ENCODE measurements around the gene EEF1AKMT2. TPM values are rescaled to one million over a fixed set of nuclear protein-coding genes. Genes with fewer than 3 reads are reported as not detected.
"Not testable (repeated sequence)": the region's sequence is repeated elsewhere in the genome, so short reads cannot be mapped to it uniquely, and the experiment has no call there.

The EEF1AKMT2 gene
- polyA plus RNA-seq, 1 donor: 21.1 TPM

- H3K9me3 ChIP-seq (ENCODE audit: control insufficient read depth, low read depth, low read length): no peaks in the 10 kb centered on the region
- no peaks in the 10 kb centered on the region for H3K4me1 ChIP-seq (ENCODE audit: control insufficient read depth, insufficient read depth, low read length)
- no peaks in the 10 kb centered on the region for H3K27me3 ChIP-seq (ENCODE audit: control insufficient read depth, insufficient read depth, low read length)
- 86% methylated on average over 1 of the region's 4 CpGs for WGBS (ENCODE audit: insufficient coverage, low lambda C conversion rate)
- no peak overlapping the region for H3K4me3 ChIP-seq (ENCODE audit: low read length)
- DNase-seq: no peak
- no peak overlapping the region for H3K27ac ChIP-seq (ENCODE audit: low read length)
- peaks cover 31% of the 10 kb centered on the region for H3K36me3 ChIP-seq (ENCODE audit: control insufficient read depth, insufficient read depth, low read length)
Observed at GRCh38 chr10:124821520-124821919, 29.8 kb upstream of the EEF1AKMT2 start.

- Histone ChIP-seq H3K4me3 (ENCODE audit: low read length) (no peak overlapping the region), H3K9me3 (ENCODE audit: control insufficient read depth, low read depth, low read length) (no peaks in the 10 kb centered on the region), H3K27me3 (ENCODE audit: control insufficient read depth, insufficient read depth, low read length) (no peaks in the 10 kb centered on the region), H3K36me3 (ENCODE audit: control insufficient read depth, insufficient read depth, low read length) (peaks cover 31% of the 10 kb centered on the region), H3K4me1 (ENCODE audit: control insufficient read depth, insufficient read depth, low read length) (no peaks in the 10 kb centered on the region), H3K27ac (ENCODE audit: low read length) (no peak overlapping the region)
- DNase-seq: no peak
- WGBS (ENCODE audit: insufficient coverage, low lambda C conversion rate): 100% methylated on average over 1 of the region's 2 CpGs
Observed at GRCh38 chr10:124820121-124820520, 28.4 kb upstream of the EEF1AKMT2 start.

GRCh38 chr10:124802313-124802675 is 10.6 kb upstream of the EEF1AKMT2 start:
- H3K9me3 ChIP-seq (ENCODE audit: control insufficient read depth, low read depth, low read length): no peaks in the 10 kb centered on the region
- peak overlapping the region; percentile 81 for H3K4me3 ChIP-seq (ENCODE audit: low read length)
- H3K27me3 ChIP-seq (ENCODE audit: control insufficient read depth, insufficient read depth, low read length): no peaks in the 10 kb centered on the region
- peak; percentile 3 to 42 for DNase-seq
- no peaks in the 10 kb centered on the region for H3K36me3 ChIP-seq (ENCODE audit: control insufficient read depth, insufficient read depth, low read length)
- WGBS (ENCODE audit: insufficient coverage, low lambda C conversion rate): 0% methylated on average over 1 of the region's 13 CpGs
- H3K27ac ChIP-seq (ENCODE audit: low read length): peak overlapping the region; percentile 48
- no peaks in the 10 kb centered on the region for H3K4me1 ChIP-seq (ENCODE audit: control insufficient read depth, insufficient read depth, low read length)

GRCh38 chr10:124799211-124799610 is 7.5 kb upstream of the EEF1AKMT2 start:
- H3K4me1 ChIP-seq (ENCODE audit: control insufficient read depth, insufficient read depth, low read length): no peaks in the 10 kb centered on the region
- DNase-seq: no peak
- no peaks in the 10 kb centered on the region for H3K9me3 ChIP-seq (ENCODE audit: control insufficient read depth, low read depth, low read length)
- no peak overlapping the region for H3K27ac ChIP-seq (ENCODE audit: low read length)
- no peak overlapping the region for H3K4me3 ChIP-seq (ENCODE audit: low read length)
- no peaks in the 10 kb centered on the region for H3K36me3 ChIP-seq (ENCODE audit: control insufficient read depth, insufficient read depth, low read length)
- H3K27me3 ChIP-seq (ENCODE audit: control insufficient read depth, insufficient read depth, low read length): no peaks in the 10 kb centered on the region
- 71% methylated on average over 1 of the region's 4 CpGs for WGBS (ENCODE audit: insufficient coverage, low lambda C conversion rate)

- H3K4me1 ChIP-seq (ENCODE audit: control insufficient read depth, insufficient read depth, low read length): no peaks in the 10 kb centered on the region
- H3K27ac ChIP-seq (ENCODE audit: low read length): no peak overlapping the region
- H3K9me3 ChIP-seq (ENCODE audit: control insufficient read depth, low read depth, low read length): no peaks in the 10 kb centered on the region
- no peak overlapping the region for H3K4me3 ChIP-seq (ENCODE audit: low read length)
- no peaks in the 10 kb centered on the region for H3K27me3 ChIP-seq (ENCODE audit: control insufficient read depth, insufficient read depth, low read length)
- DNase-seq: no peak
- WGBS (ENCODE audit: insufficient coverage, low lambda C conversion rate): 36% methylated on average over 3 of the region's 4 CpGs
- no peaks in the 10 kb centered on the region for H3K36me3 ChIP-seq (ENCODE audit: control insufficient read depth, insufficient read depth, low read length)
Observed at GRCh38 chr10:124798781-124799180, 7.1 kb upstream of the EEF1AKMT2 start.

GRCh38 chr10:124798364-124798763 is 6.7 kb upstream of the EEF1AKMT2 start:
- DNase-seq: no peak
- Histone ChIP-seq H3K36me3 (ENCODE audit: control insufficient read depth, insufficient read depth, low read length) (no peaks in the 10 kb centered on the region), H3K9me3 (ENCODE audit: control insufficient read depth, low read depth, low read length) (no peaks in the 10 kb centered on the region), H3K27me3 (ENCODE audit: control insufficient read depth, insufficient read depth, low read length) (no peaks in the 10 kb centered on the region), H3K4me1 (ENCODE audit: control insufficient read depth, insufficient read depth, low read length) (no peaks in the 10 kb centered on the region), H3K4me3 (ENCODE audit: low read length) (no peak overlapping the region), H3K27ac (ENCODE audit: low read length) (no peak overlapping the region)
- WGBS (ENCODE audit: insufficient coverage, low lambda C conversion rate): 0% methylated on average over 1 of the region's 1 CpG

- peaks cover 4% of the 10 kb centered on the region for H3K36me3 ChIP-seq (ENCODE audit: control insufficient read depth, insufficient read depth, low read length)
- DNase-seq: no peak
- H3K9me3 ChIP-seq (ENCODE audit: control insufficient read depth, low read depth, low read length): no peaks in the 10 kb centered on the region
- H3K4me1 ChIP-seq (ENCODE audit: control insufficient read depth, insufficient read depth, low read length): no peaks in the 10 kb centered on the region
- no peak overlapping the region for H3K4me3 ChIP-seq (ENCODE audit: low read length)
- no peak overlapping the region for H3K27ac ChIP-seq (ENCODE audit: low read length)
- H3K27me3 ChIP-seq (ENCODE audit: control insufficient read depth, insufficient read depth, low read length): no peaks in the 10 kb centered on the region
- no CpG with 5 or more reads among the region's 11 CpGs for WGBS (ENCODE audit: insufficient coverage, low lambda C conversion rate)
Observed at GRCh38 chr10:124792998-124793352, 1.3 kb upstream of the EEF1AKMT2 start.

GRCh38 chr10:124782900-124783299 is 8.8 kb downstream of the EEF1AKMT2 start:
- not testable (repeated sequence) for H3K27me3 ChIP-seq (ENCODE audit: control insufficient read depth, insufficient read depth, low read length); H3K4me1 ChIP-seq (ENCODE audit: control insufficient read depth, insufficient read depth, low read length); DNase-seq; H3K27ac ChIP-seq (ENCODE audit: low read length); H3K9me3 ChIP-seq (ENCODE audit: control insufficient read depth, low read depth, low read length); H3K4me3 ChIP-seq (ENCODE audit: low read length)
- no CpG with 5 or more reads among the region's 1 CpG for WGBS (ENCODE audit: insufficient coverage, low lambda C conversion rate)
- peaks cover 17% of the 10 kb centered on the region for H3K36me3 ChIP-seq (ENCODE audit: control insufficient read depth, insufficient read depth, low read length)

- H3K4me1 ChIP-seq (ENCODE audit: control insufficient read depth, insufficient read depth, low read length): no peaks in the 10 kb centered on the region
- no peaks in the 10 kb centered on the region for H3K27me3 ChIP-seq (ENCODE audit: control insufficient read depth, insufficient read depth, low read length)
- WGBS (ENCODE audit: insufficient coverage, low lambda C conversion rate): 100% methylated on average over 1 of the region's 2 CpGs
- H3K4me3 ChIP-seq (ENCODE audit: low read length): no peak overlapping the region
- DNase-seq: no peak
- no peaks in the 10 kb centered on the region for H3K9me3 ChIP-seq (ENCODE audit: control insufficient read depth, low read depth, low read length)
- H3K27ac ChIP-seq (ENCODE audit: low read length): no peak overlapping the region
- H3K36me3 ChIP-seq (ENCODE audit: control insufficient read depth, insufficient read depth, low read length): peaks cover 29% of the 10 kb centered on the region
Observed at GRCh38 chr10:124768791-124769190, 22.9 kb downstream of the EEF1AKMT2 start.

GRCh38 chr10:124765256-124765655 is 26.4 kb downstream of the EEF1AKMT2 start:
- 100% methylated on average over 2 of the region's 2 CpGs for WGBS (ENCODE audit: insufficient coverage, low lambda C conversion rate)
- H3K27me3 ChIP-seq (ENCODE audit: control insufficient read depth, insufficient read depth, low read length): no peaks in the 10 kb centered on the region
- peaks cover 21% of the 10 kb centered on the region for H3K36me3 ChIP-seq (ENCODE audit: control insufficient read depth, insufficient read depth, low read length)
- H3K4me3 ChIP-seq (ENCODE audit: low read length): no peak overlapping the region
- DNase-seq: no peak
- H3K9me3 ChIP-seq (ENCODE audit: control insufficient read depth, low read depth, low read length): no peaks in the 10 kb centered on the region
- no peaks in the 10 kb centered on the region for H3K4me1 ChIP-seq (ENCODE audit: control insufficient read depth, insufficient read depth, low read length)
- H3K27ac ChIP-seq (ENCODE audit: low read length): no peak overlapping the region

GRCh38 chr10:124763267-124763666 is 28.4 kb downstream of the EEF1AKMT2 start:
- Histone ChIP-seq H3K9me3 (ENCODE audit: control insufficient read depth, low read depth, low read length) (no peaks in the 10 kb centered on the region), H3K36me3 (ENCODE audit: control insufficient read depth, insufficient read depth, low read length) (peaks cover 27% of the 10 kb centered on the region), H3K27ac (ENCODE audit: low read length) (no peak overlapping the region), H3K4me3 (ENCODE audit: low read length) (no peak overlapping the region), H3K27me3 (ENCODE audit: control insufficient read depth, insufficient read depth, low read length) (no peaks in the 10 kb centered on the region), H3K4me1 (ENCODE audit: control insufficient read depth, insufficient read depth, low read length) (no peaks in the 10 kb centered on the region)
- no peak for DNase-seq
- 100% methylated on average over 1 of the region's 1 CpG for WGBS (ENCODE audit: insufficient coverage, low lambda C conversion rate)
